Calu3 (cell line): Measurements from ENCODE around the gene CIB4. TPM values are rescaled to one million over a fixed set of nuclear protein-coding genes. Genes with fewer than 3 reads are reported as not detected.

Source experiments
- BruUV-seq: library from RNA; stranded (reverse); fragments of 400-500 nt; replicated peaks from 2 replicates; lab custom pipeline; 2021; lab: Mats Ljungman, UMichigan
- CTCF ChIA-PET: fragments of 300-600 bp; sonication (Branson Sonifier 250); formaldehyde crosslinking; loops from one replicate; lab custom pipeline; 2022; ENCODE audit warnings: antibody characterized with exemption; lab: Charles Lee
- DNase-seq: peaks from one replicate; pipeline ENCODE4 v3.0.0; 2022
- H3K27ac Mint-ChIP-seq: one replicate; pipeline ENCODE4 v1.8.0; 2022; ENCODE audit warnings: mixed read lengths; ENCODE audit not compliant: unreplicated experiment
- H3K27me3 Mint-ChIP-seq: one replicate; pipeline ENCODE4 v1.8.0; 2022; ENCODE audit warnings: mixed read lengths; ENCODE audit not compliant: unreplicated experiment
- H3K36me3 Mint-ChIP-seq: one replicate; pipeline ENCODE4 v1.8.0; 2022; ENCODE audit warnings: mild to moderate bottlenecking, moderate library complexity, mixed read lengths; ENCODE audit not compliant: insufficient read depth, unreplicated experiment
- H3K4me1 Mint-ChIP-seq: one replicate; pipeline ENCODE4 v1.8.0; 2022; ENCODE audit warnings: mild to moderate bottlenecking, low read depth, mixed read lengths; ENCODE audit not compliant: unreplicated experiment
- H3K4me3 Mint-ChIP-seq: one replicate; pipeline ENCODE4 v1.8.0; 2022; ENCODE audit warnings: mild to moderate bottlenecking, low read depth, moderate library complexity, mixed read lengths; ENCODE audit not compliant: unreplicated experiment
- H3K9me3 Mint-ChIP-seq: one replicate; pipeline ENCODE4 v1.8.0; 2022; ENCODE audit warnings: low read depth, mixed read lengths; ENCODE audit not compliant: unreplicated experiment
- CTCF ChIP-seq: fragments of 200-600 bp; IDR thresholded peaks from one replicate; pipeline ENCODE4 v1.8.0; 2022; ENCODE audit warnings: antibody characterized with exemption; ENCODE audit not compliant: unreplicated experiment
- intact Hi-C: fragments of 100-400 bp; cut with micrococcal nuclease; formaldehyde crosslinking; loops from one replicate; pipeline ENCODE4 v1.10.0; 2022; ENCODE audit not compliant: unreplicated experiment
- total RNA-seq: library from RNA; stranded (reverse); gene quantifications from 2 replicates; pipeline ENCODE4 v1.2.3, GENCODE V29; 2022

The CIB4 gene
- total RNA-seq, 1 experiment from 2014 or later, result not detected

GRCh38 chr2:26572591-26572990, 68.6 kb downstream of the CIB4 start:
- no peak for TF ChIP-seq CTCF
- no peak overlapping the region for H3K27ac Mint-ChIP-seq
- no peaks in the 10 kb centered on the region for H3K9me3 Mint-ChIP-seq
- no peaks in the 10 kb centered on the region for H3K4me1 Mint-ChIP-seq
- H3K36me3 Mint-ChIP-seq, result peaks cover 10% of the 10 kb centered on the region
- H3K27me3 Mint-ChIP-seq, result no peaks in the 10 kb centered on the region
- BruUV-seq, result no TSS peak
- intact Hi-C loops, result no loop called here
- DNase-seq, result no peak
- CTCF ChIA-PET, result interaction anchor here (0.6 to 0.7 kb wide), 4 partner anchors 40 to 465 kb away, joined by 3 to 4 read pairs (median 3); no protein-coding TSS in a partner anchor
- no peak overlapping the region for H3K4me3 Mint-ChIP-seq

DNA sequence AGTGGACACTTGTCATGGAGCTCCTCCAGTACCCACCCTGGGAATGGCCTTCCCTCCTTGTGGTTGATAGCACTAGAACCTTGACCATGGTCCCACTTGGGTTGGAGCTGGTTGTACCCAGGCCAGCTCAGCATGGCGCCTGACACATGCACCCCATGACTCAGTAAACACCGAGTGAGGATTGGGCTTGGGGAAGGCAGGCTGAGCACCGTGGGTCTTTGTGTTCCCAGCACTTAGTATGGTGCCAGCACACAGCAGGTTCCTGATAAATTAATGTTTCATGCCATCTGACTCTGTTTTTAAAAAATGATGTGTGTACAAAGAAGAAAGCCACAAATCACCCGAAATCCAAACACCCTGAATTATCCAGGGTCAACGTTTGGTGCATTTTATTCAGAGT, 69.8 kb downstream of the CIB4 start:
- H3K4me1 Mint-ChIP-seq, result no peaks in the 10 kb centered on the region
- CTCF ChIA-PET, result no interaction called here
- H3K9me3 Mint-ChIP-seq, result no peaks in the 10 kb centered on the region
- no peak for DNase-seq
- H3K27ac Mint-ChIP-seq, result no peak overlapping the region
- BruUV-seq, result no TSS peak
- no peaks in the 10 kb centered on the region for H3K27me3 Mint-ChIP-seq
- H3K36me3 Mint-ChIP-seq, result peaks cover 5% of the 10 kb centered on the region
- H3K4me3 Mint-ChIP-seq, result no peak overlapping the region
- TF ChIP-seq CTCF, result no peak
- intact Hi-C loops, result no loop called here

DNA sequence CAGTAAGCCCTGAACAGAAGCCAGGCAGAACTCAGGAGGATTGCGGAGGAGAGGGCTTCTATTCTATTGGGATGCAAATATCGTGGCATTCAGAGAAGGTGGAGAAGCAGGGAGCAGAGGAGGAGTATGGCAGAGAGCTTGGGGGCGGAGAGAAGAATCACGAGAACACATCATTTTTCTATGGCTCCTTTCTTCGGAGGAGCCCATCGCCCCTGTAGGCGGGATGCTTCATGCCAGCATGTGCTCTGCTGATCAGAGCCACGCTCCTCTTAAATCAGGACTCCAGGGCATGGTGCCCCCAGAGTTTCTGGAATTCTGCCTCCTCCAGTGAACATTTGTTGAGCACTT, 71.1 kb downstream of the CIB4 start:
- Mint-ChIP-seq H3K4me1 (no peaks in the 10 kb centered on the region), H3K9me3 (no peaks in the 10 kb centered on the region), H3K4me3 (no peak overlapping the region), H3K27me3 (no peaks in the 10 kb centered on the region), H3K27ac (no peak overlapping the region), H3K36me3 (peaks cover 5% of the 10 kb centered on the region)
- intact Hi-C loops, result no loop called here
- CTCF ChIA-PET, result no interaction called here
- no peak for DNase-seq
- no TSS peak for BruUV-seq
- TF ChIP-seq CTCF, result no peak

DNA sequence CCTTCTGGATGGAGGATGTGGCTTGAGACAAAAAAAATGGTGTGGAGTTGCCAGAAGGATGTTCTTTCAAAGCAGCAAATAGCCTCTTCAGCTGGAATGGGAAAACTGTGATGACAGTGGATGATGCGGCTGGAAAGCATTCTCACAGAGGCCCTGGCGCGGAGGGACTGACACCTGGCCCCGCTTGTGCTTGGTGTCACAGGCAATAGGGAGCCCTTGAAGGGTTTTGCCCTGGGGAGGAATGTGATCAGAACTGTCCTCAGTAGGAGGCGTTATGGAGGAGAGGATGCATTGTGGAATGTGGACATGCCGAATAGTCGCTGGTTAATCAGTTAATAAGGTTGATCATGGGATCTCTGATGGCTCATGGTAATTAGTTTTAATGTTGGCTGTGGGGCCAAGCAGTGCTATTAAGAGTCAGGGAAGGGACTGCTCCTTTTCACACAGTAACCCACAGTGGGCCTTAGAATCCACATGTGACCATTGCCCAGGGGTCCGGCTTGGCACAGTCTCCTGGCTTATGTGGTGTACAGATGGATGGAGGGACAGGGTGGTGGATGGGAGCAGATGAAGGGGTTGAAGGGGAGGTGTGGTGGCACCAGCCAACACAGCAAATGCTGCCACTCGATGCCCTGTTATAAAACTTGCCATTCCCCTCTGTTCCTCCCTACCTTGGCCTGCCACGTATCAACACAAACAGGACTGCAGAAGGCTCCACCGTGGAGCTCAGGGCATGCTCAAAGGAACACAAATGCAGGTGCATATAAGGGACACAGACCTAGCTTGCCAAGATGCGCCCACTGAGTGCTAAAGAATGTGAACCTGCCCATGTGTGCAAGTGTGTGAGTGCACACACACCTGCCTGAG, 71.7 kb downstream of the CIB4 start:
- peaks cover 3% of the 10 kb centered on the region for H3K36me3 Mint-ChIP-seq
- H3K4me1 Mint-ChIP-seq, result no peaks in the 10 kb centered on the region
- CTCF ChIA-PET, result no interaction called here
- TF ChIP-seq CTCF, result no peak
- no peaks in the 10 kb centered on the region for H3K9me3 Mint-ChIP-seq
- intact Hi-C loops, result no loop called here
- no peak overlapping the region for H3K4me3 Mint-ChIP-seq
- no peak overlapping the region for H3K27ac Mint-ChIP-seq
- no TSS peak for BruUV-seq
- no peaks in the 10 kb centered on the region for H3K27me3 Mint-ChIP-seq
- DNase-seq, result no peak
